PC-9 (cell line): ENCODE data around the gene NFKBIZ. TPM values are rescaled to one million over a fixed set of nuclear protein-coding genes. Genes with fewer than 3 reads are reported as not detected.
A peak's percentile ranks its signal among the peaks of the same experiment; 100 is the strongest.

Experiments
- BruUV-seq: library from RNA; stranded (reverse); fragments of 400-500 nt; replicated peaks from 2 replicates; lab custom pipeline; 2021; lab: Mats Ljungman, UMichigan
- CTCF ChIA-PET: fragments of 300-600 bp; sonication (Branson Sonifier 250); formaldehyde crosslinking; loops from one replicate; lab custom pipeline; 2022; ENCODE audit warnings: antibody characterized with exemption; lab: Charles Lee
- POLR2A ChIA-PET: fragments of 300-600 bp; sonication (Branson Sonifier 250); formaldehyde crosslinking; loops from one replicate; lab custom pipeline; 2022; ENCODE audit warnings: antibody characterized with exemption; ENCODE audit not compliant: unreplicated experiment; lab: Charles Lee
- DNase-seq, 2 experiments: peaks; one replicate each; pipeline versions ENCODE4 v3.0.0 to v3.0.0-alpha.2; 2015 to 2022; ENCODE audit warnings: mixed read lengths in 1 of 2
- H2AFZ ChIP-seq: fragments of 200-600 bp; sonication (generic); 2 replicates; pipeline ENCODE4 v1.8.1; 2017; ENCODE audit warnings: antibody characterized with exemption
- H3F3A ChIP-seq: fragments of 200-600 bp; sonication (generic); 2 replicates; pipeline ENCODE4 v1.8.1; 2017; ENCODE audit warnings: antibody characterized with exemption, mild to moderate bottlenecking, low read depth; ENCODE audit not compliant: insufficient read depth
- H3K27ac ChIP-seq: fragments of 200-600 bp; sonication (generic); 2 replicates; pipeline ENCODE4 v1.6.1; 2016; ENCODE audit warnings: mixed run types
- H3K27me3 ChIP-seq: fragments of 200-600 bp; sonication (generic); 2 replicates; pipeline ENCODE4 v1.6.1; 2016; ENCODE audit warnings: low read depth, mixed run types; ENCODE audit not compliant: insufficient read depth
- H3K36me3 ChIP-seq: fragments of 200-600 bp; sonication (generic); 2 replicates; pipeline ENCODE4 v1.6.1; 2016; ENCODE audit warnings: low read depth, mixed run types
- H3K4me1 ChIP-seq: fragments of 200-600 bp; sonication (generic); replicated peaks from 2 replicates; pipeline ENCODE4 v1.6.1; 2016; ENCODE audit warnings: mixed run types; ENCODE audit not compliant: insufficient read depth
- H3K4me2 ChIP-seq: fragments of 200-600 bp; sonication (generic); 2 replicates; pipeline ENCODE4 v1.6.1; 2017; ENCODE audit warnings: mixed run types
- H3K4me3 ChIP-seq: fragments of 200-600 bp; sonication (generic); 2 replicates; pipeline ENCODE4 v1.6.1; 2016; ENCODE audit warnings: mixed run types
- H3K79me2 ChIP-seq: fragments of 200-600 bp; sonication (generic); 2 replicates; pipeline ENCODE4 v1.6.1; 2017; ENCODE audit warnings: low read depth, mixed run types
- H3K9me2 ChIP-seq: fragments of 200-600 bp; sonication (generic); 2 replicates; pipeline ENCODE4 v1.8.1; 2017; ENCODE audit warnings: mild to moderate bottlenecking; ENCODE audit not compliant: insufficient read depth
- H3K9me3 ChIP-seq: fragments of 200-600 bp; sonication (generic); 2 replicates; pipeline ENCODE4 v1.8.1; 2016; ENCODE audit warnings: low read depth; ENCODE audit not compliant: insufficient read depth
- H4K20me1 ChIP-seq: fragments of 200-600 bp; sonication (generic); 2 replicates; pipeline ENCODE4 v1.8.1; 2017; ENCODE audit not compliant: insufficient read depth
- CTCF ChIP-seq: fragments of 200-600 bp; sonication (generic); conservative IDR thresholded peaks from 2 replicates; pipeline ENCODE4 v1.6.1; 2017; ENCODE audit warnings: mixed run types, antibody characterized with exemption, mild to moderate bottlenecking, moderate library complexity
- EZH2 ChIP-seq: fragments of 200-600 bp; sonication (generic); IDR thresholded peaks from 2 replicates; pipeline ENCODE4 v1.8.0; 2017; ENCODE audit warnings: antibody characterized with exemption, low read depth
- intact Hi-C: fragments of 100-400 bp; cut with micrococcal nuclease; formaldehyde crosslinking; loops from one replicate; pipeline ENCODE4 v1.10.0; 2022; ENCODE audit not compliant: unreplicated experiment
- total RNA-seq: library from RNA; stranded (reverse); gene quantifications from 2 replicates; pipeline ENCODE4 v1.2.3, GENCODE V29; 2021

NFKBIZ gene
- total RNA-seq, 1 experiment from 2014 or later, result 44.9 TPM

- Histone ChIP-seq H3F3A (no peaks in the 10 kb centered on the region), H3K79me2 (no peaks in the 10 kb centered on the region), H3K36me3 (no peaks in the 10 kb centered on the region), H3K27me3 (no peaks in the 10 kb centered on the region), H3K9me3 (no peaks in the 10 kb centered on the region), H3K4me2 (no peak overlapping the region), H3K9me2 (no peaks in the 10 kb centered on the region), H3K27ac (no peak overlapping the region), H3K4me1 (no peaks in the 10 kb centered on the region), H4K20me1 (no peaks in the 10 kb centered on the region), H2AFZ (no peak overlapping the region), H3K4me3 (no peak overlapping the region)
- DNase-seq, result peak; percentile 24 to 68
- CTCF ChIA-PET, result interaction anchor here (0.5 to 2.9 kb wide), 4 partner anchors 32 to 733 kb away, joined by 3 to 17 read pairs (median 3); no protein-coding TSS in a partner anchor
- POLR2A ChIA-PET, result no interaction called here
- TF ChIP-seq CTCF, result peak; percentile 99
- no peak for TF ChIP-seq EZH2
- intact Hi-C loops, result loop anchor here (5.0 kb wide), 1 partner anchor 106 kb away; no protein-coding TSS in a partner anchor
- no TSS peak for BruUV-seq
Observed at GRCh38 chr3:101803173-101803782, 46.0 kb upstream of the NFKBIZ start.

GRCh38 chr3:101803939-101804338, 45.4 kb upstream of the NFKBIZ start:
- ChIA-PET POLR2A (interaction anchor here (0.7 kb wide), 1 partner anchor 80 kb away, joined by 6 read pairs; the partner anchor contains the start of gene CEP97), CTCF (interaction anchor here (2.9 kb wide), 1 partner anchor 421 kb away, joined by 17 read pairs; no protein-coding TSS in a partner anchor)
- H3K9me2 ChIP-seq, result no peaks in the 10 kb centered on the region
- no peak overlapping the region for H3K4me2 ChIP-seq
- intact Hi-C loops, result loop anchor here (5.0 kb wide), 1 partner anchor 107 kb away; no protein-coding TSS in a partner anchor
- BruUV-seq, result no TSS peak
- H3F3A ChIP-seq, result no peaks in the 10 kb centered on the region
- no peak overlapping the region for H3K27ac ChIP-seq
- TF ChIP-seq CTCF (no peak), EZH2 (no peak)
- H3K79me2 ChIP-seq, result no peaks in the 10 kb centered on the region
- no peaks in the 10 kb centered on the region for H3K9me3 ChIP-seq
- H3K4me1 ChIP-seq, result no peaks in the 10 kb centered on the region
- DNase-seq, result no peak
- H4K20me1 ChIP-seq, result no peaks in the 10 kb centered on the region
- no peaks in the 10 kb centered on the region for H3K27me3 ChIP-seq
- no peak overlapping the region for H3K4me3 ChIP-seq
- H3K36me3 ChIP-seq, result no peaks in the 10 kb centered on the region
- H2AFZ ChIP-seq, result no peak overlapping the region

GRCh38 chr3:101806491-101806890, 42.8 kb upstream of the NFKBIZ start:
- Histone ChIP-seq H3K4me3 (no peak overlapping the region), H3K27ac (no peak overlapping the region), H2AFZ (no peak overlapping the region), H3F3A (no peaks in the 10 kb centered on the region), H3K27me3 (no peaks in the 10 kb centered on the region), H3K9me3 (no peaks in the 10 kb centered on the region), H3K4me1 (peaks cover 10% of the 10 kb centered on the region), H4K20me1 (no peaks in the 10 kb centered on the region), H3K36me3 (no peaks in the 10 kb centered on the region), H3K79me2 (no peaks in the 10 kb centered on the region), H3K4me2 (no peak overlapping the region), H3K9me2 (no peaks in the 10 kb centered on the region)
- ChIA-PET CTCF (interaction anchor here (2.5 kb wide), 1 partner anchor 419 kb away, joined by 7 read pairs; no protein-coding TSS in a partner anchor), POLR2A (interaction anchor here (0.6 kb wide), 1 partner anchor 670 kb away, joined by 4 read pairs; no protein-coding TSS in a partner anchor)
- DNase-seq, result no peak
- TF ChIP-seq CTCF, result no peak
- no peak for TF ChIP-seq EZH2
- intact Hi-C loops, result no loop called here
- no TSS peak for BruUV-seq
